Measurements from ENCODE around the gene RALGAPB. TPM values are rescaled to one million over a fixed set of nuclear protein-coding genes. Genes with fewer than 3 reads are reported as not detected.

Gene RALGAPB
- polyA plus RNA-seq, 1 of the 3 experiments (the other 2 are of a cell fraction) = 10.8 TPM

GRCh38 chr20:38607351-38607750 lies 134.7 kb downstream of the RALGAPB start:
- TF ChIP-seq MXI1 (IDR thresholded peaks at IDR 0.05; ENCODE audit: low read depth, low read length) (no peak), YY1 (IDR thresholded peaks at IDR 0.05; ENCODE audit: low read depth) (no peak), RAD21 (IDR thresholded peaks at IDR 0.05; ENCODE audit: low read length) (no peak), EP300 (IDR thresholded peaks at IDR 0.05; ENCODE audit: borderline replicate concordance in 1 of 2, low read depth in 1 of 2, low read length in 1 of 2) (no peak), SMC3 (IDR thresholded peaks at IDR 0.05; ENCODE audit: low read depth, low read length) (no peak), TCF12 (IDR thresholded peaks at IDR 0.05) (no peak), MEF2A (IDR thresholded peaks at IDR 0.05; ENCODE audit: borderline replicate concordance, low read depth) (no peak), PBX3 (IDR thresholded peaks at IDR 0.05) (no peak), SIN3A (IDR thresholded peaks at IDR 0.05; ENCODE audit: borderline replicate concordance, low read depth, low read length) (no peak), USF1 (IDR thresholded peaks at IDR 0.05; ENCODE audit: borderline replicate concordance, low read depth) (no peak), ELF1 (IDR thresholded peaks at IDR 0.05) (no peak), GABPA (IDR thresholded peaks at IDR 0.05; ENCODE audit: low read depth) (no peak), CHD2 (IDR thresholded peaks at IDR 0.05; ENCODE audit: low read length, partially characterized antibody) (no peak)
- Histone ChIP-seq H3K36me3 (replicated peaks in 1 of 2; ENCODE audit: control insufficient read depth in 1 of 2, insufficient read depth in 2 of 2, low read length in 1 of 2) (no peaks in the 10 kb centered on the region), H3K9ac (no peak overlapping the region), H3K27me3 (ENCODE audit: insufficient read depth) (no peaks in the 10 kb centered on the region), H3K4me1 (ENCODE audit: control insufficient read depth in 1 of 2, insufficient read depth in 2 of 2, low read depth in 1 of 2, low read length in 1 of 2) (no peaks in the 10 kb centered on the region; a peak in 1 of 4 replicates), H3F3A (replicated peaks; ENCODE audit: insufficient read depth) (no peaks in the 10 kb centered on the region), H2AFZ (ENCODE audit: low read depth) (no peak overlapping the region), H3K9me2 (no peaks in the 10 kb centered on the region), H4K20me1 (ENCODE audit: insufficient read depth) (no peaks in the 10 kb centered on the region), H3K9me3 (no peaks in the 10 kb centered on the region), H3K4me2 (no peak overlapping the region), H3K27ac (ENCODE audit: low read depth in 2 of 2, low read length in 1 of 2) (no peak overlapping the region), H3K79me2 (ENCODE audit: insufficient read depth) (no peaks in the 10 kb centered on the region), H3K4me3 (ENCODE audit: low read depth in 2 of 2, low read length in 1 of 2) (no peak overlapping the region)
- no peak for DNase-seq
- ChIA-PET CTCF (no interaction called here), POLR2A (no interaction called here)
- WGBS (ENCODE audit: low lambda C conversion rate) = 79% methylated on average over 12 of the region's 12 CpGs

GRCh38 chr20:38608188-38608587 lies 135.5 kb downstream of the RALGAPB start:
- no peaks in the 10 kb centered on the region for H3K9me3 ChIP-seq
- CTCF ChIA-PET = no interaction called here
- TF ChIP-seq MXI1 (IDR thresholded peaks at IDR 0.05; ENCODE audit: low read depth, low read length) (no peak), POLR2AphosphoS5 (IDR thresholded peaks at IDR 0.05; ENCODE audit: low read depth, low read length) (no peak), RXRA (IDR thresholded peaks at IDR 0.05; ENCODE audit: borderline replicate concordance, low read depth) (no peak), GATA2 (CRISPR knock-in tag; IDR thresholded peaks at IDR 0.05) (no peak), FOXM1 (IDR thresholded peaks at IDR 0.05; ENCODE audit: low read depth) (no peak), MAX (IDR thresholded peaks at IDR 0.05; ENCODE audit: low read depth) (no peak), MEF2A (IDR thresholded peaks at IDR 0.05; ENCODE audit: borderline replicate concordance, low read depth) (no peak), EP300 (IDR thresholded peaks at IDR 0.05; ENCODE audit: borderline replicate concordance in 1 of 2, low read depth in 1 of 2, low read length in 1 of 2) (no peak)
- no peaks in the 10 kb centered on the region; a peak in 1 of 4 replicates for H3K4me1 ChIP-seq (ENCODE audit: control insufficient read depth in 1 of 2, insufficient read depth in 2 of 2, low read depth in 1 of 2, low read length in 1 of 2)
- no peaks in the 10 kb centered on the region for H3K79me2 ChIP-seq (ENCODE audit: insufficient read depth)
- no peak overlapping the region for H3K4me2 ChIP-seq
- DNase-seq = no peak
- H4K20me1 ChIP-seq (ENCODE audit: insufficient read depth) = no peaks in the 10 kb centered on the region
- H3F3A ChIP-seq (replicated peaks; ENCODE audit: insufficient read depth) = no peaks in the 10 kb centered on the region
- H3K27ac ChIP-seq (ENCODE audit: low read depth in 2 of 2, low read length in 1 of 2) = no peak overlapping the region
- no peak overlapping the region for H3K4me3 ChIP-seq (ENCODE audit: low read depth in 2 of 2, low read length in 1 of 2)
- no peaks in the 10 kb centered on the region for H3K36me3 ChIP-seq (replicated peaks in 1 of 2; ENCODE audit: control insufficient read depth in 1 of 2, insufficient read depth in 2 of 2, low read length in 1 of 2)
- no peaks in the 10 kb centered on the region for H3K27me3 ChIP-seq (ENCODE audit: insufficient read depth)
- POLR2A ChIA-PET = no interaction called here
- WGBS (ENCODE audit: low lambda C conversion rate) = 66% methylated on average over 4 of the region's 4 CpGs
- H3K9ac ChIP-seq = no peak overlapping the region
- no peaks in the 10 kb centered on the region for H3K9me2 ChIP-seq
- H2AFZ ChIP-seq (ENCODE audit: low read depth) = no peak overlapping the region

Data from SK-N-SH (cell line).